GM18508 (cell line): ENCODE results near the gene NAPSA.
"Not testable (repeated sequence)": the region's sequence is repeated elsewhere in the genome, so short reads cannot be mapped to it uniquely, and the experiment has no call there.

Experiments
- ATAC-seq: cut with Tn5 transposase; IDR thresholded peaks from one replicate; pipeline ENCODE4 v1.9.1; 2021; ENCODE audit warnings: moderate number of reproducible peaks; ENCODE audit not compliant: insufficient read depth, unreplicated experiment

Gene NAPSA

DNA sequence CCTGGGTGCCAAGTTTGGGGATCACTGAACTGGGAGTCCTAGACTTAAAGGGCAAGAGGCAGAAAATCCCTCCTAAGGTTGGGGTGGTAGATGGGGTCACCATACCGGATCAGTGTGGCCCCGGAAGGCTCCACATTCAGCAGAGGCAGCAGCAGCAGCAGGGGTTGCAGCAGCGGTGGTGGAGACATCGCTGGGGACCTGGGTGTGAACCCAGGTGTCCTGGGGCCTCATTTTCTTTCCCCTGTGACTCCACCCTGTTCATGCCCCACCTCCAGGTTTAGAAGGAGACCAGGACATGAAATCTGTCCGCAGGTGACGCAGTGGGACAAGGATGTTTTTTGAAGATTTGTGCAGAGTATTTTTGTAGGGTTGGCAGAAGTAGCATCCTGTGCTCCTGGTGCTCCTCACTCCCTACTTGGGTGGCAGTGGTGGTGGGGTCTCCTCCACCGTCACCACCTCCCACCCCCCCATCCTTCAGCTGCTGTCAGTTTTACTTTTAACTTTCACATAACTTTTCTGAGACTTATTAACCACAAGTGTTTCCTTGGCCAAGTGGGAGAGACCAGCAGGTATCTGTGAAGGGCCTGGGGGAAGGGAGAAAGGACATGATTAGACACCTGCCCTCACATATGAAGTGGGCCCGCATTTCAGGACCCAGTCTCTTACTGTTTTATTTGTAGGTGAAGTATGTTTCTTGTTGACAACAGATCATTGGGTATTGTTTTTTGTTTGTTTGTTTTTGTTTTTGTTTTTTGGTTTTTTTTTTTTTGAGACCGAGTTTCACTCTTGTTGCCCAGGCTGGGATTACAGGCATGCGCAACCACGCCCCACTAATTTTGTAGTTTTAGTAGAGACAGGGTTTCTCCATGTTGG, at the start of gene NAPSA:
TSS of gene NAPSA (minus strand) at position 206 of the 873 bp plus-strand sequence. CDS start at position 188, 18 bp downstream.
- ATAC-seq, result no peak

DNA sequence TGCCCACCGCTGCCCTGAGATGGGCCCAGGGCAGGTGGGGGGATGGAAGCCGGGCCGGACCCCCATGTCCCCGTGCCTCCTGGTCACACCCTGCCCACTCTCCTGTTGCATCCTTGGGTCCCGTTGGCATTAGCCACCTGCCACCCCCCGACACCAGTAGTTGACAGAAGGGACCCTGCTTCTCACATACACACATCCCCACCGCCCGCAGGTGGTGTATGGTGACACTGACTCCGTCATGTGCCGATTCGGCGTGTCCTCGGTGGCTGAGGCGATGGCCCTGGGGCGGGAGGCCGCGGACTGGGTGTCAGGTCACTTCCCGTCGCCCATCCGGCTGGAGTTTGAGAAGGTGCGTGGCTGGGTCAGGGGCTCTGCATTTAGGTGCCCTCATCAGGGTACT, 48.1 kb upstream of the NAPSA start:
- no peak for ATAC-seq

GRCh38 chr19:50413096-50413495, 47.7 kb upstream of the NAPSA start:
- ATAC-seq, result no peak

- ATAC-seq, result no peak
These were observed 47.0 kb upstream of the NAPSA start for GRCh38 chr19:50412419-50412818.

DNA sequence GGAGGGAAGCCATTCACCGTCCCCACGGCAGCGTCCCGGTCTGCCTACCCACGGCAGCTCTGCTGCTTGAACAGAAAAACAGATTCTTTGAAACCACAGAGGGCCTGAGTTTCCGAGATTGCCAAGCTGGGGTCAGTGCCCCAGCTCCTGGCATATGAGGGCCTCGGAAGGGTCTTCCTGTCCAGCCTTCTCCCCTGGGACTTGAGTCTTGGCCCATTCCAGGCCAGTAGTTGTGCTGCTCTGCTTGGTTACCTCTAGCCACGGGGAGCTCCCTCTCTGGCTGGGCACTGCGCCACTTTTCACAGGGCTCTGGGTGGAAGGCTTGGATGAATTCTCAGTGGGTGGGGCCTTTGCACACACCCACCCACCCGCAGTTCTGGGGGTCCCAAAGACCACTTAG, 44.7 kb upstream of the NAPSA start:
- ATAC-seq, result no peak

DNA sequence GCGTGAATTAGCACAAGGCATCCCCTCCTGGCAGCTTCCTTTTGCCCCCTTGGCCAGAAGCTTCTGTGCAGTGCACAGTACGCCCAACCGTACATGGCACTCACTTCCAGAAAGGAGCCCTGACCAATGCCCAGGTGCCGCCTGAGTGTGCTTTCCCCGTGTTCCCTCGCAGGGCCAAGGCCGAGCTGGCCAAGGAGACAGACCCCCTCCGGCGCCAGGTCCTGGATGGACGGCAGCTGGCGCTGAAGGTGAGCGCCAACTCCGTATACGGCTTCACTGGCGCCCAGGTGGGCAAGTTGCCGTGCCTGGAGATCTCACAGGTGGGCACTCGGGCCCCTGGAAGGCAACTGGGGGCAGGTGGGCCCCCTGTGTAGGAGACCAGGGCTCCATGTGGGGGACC, 43.9 kb upstream of the NAPSA start:
- ATAC-seq, result no peak

DNA sequence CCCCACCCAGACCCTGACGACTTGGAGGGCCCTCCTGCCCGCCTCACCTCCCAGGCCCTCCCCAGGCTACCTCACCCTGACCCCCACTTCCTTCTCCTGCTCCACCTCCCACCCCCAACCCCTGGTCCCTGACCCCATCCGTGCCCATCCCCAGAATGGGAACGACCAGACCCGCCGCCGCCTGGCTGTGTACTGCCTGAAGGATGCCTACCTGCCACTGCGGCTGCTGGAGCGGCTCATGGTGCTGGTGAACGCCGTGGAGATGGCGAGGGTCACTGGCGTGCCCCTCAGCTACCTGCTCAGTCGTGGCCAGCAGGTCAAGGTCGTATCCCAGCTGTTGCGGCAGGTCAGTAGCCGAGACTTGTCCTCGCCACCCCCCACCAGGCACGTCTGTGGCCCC, 41.4 kb upstream of the NAPSA start:
- ATAC-seq, result no peak

- no peak for ATAC-seq
These were observed 40.8 kb upstream of the NAPSA start for GRCh38 chr19:50406156-50406820.

DNA sequence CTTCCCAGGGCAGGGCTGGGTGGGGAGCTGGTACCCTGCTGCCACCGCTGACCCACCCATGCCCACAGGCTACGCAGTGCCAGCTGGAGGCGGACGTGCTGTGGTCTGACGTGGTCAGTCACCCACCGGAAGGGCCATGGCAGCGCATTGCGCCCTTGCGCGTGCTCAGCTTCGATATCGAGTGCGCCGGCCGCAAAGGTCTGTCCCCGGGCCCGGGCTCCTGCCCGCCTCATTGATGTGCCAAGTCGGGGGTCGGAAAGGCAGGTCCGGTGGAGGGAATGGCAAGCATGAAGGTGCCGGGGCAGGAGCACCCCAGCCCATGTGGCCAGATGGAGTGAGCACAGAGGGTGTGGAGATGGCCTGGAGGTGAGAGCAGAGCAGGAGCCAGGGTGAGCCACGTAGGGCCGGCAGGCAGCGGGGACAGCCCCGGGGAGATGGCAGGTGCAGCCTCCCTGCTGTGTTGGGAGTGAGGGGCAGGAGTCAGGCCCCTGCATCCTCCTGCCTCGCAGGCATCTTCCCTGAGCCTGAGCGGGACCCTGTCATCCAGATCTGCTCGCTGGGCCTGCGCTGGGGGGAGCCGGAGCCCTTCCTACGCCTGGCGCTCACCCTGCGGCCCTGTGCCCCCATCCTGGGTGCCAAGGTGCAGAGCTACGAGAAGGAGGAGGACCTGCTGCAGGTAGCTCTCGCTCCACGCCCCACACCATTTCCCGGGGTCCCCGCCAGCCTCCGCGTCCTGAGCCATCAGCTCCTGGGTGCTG, 37.3 kb upstream of the NAPSA start:
- ATAC-seq, result no peak

DNA sequence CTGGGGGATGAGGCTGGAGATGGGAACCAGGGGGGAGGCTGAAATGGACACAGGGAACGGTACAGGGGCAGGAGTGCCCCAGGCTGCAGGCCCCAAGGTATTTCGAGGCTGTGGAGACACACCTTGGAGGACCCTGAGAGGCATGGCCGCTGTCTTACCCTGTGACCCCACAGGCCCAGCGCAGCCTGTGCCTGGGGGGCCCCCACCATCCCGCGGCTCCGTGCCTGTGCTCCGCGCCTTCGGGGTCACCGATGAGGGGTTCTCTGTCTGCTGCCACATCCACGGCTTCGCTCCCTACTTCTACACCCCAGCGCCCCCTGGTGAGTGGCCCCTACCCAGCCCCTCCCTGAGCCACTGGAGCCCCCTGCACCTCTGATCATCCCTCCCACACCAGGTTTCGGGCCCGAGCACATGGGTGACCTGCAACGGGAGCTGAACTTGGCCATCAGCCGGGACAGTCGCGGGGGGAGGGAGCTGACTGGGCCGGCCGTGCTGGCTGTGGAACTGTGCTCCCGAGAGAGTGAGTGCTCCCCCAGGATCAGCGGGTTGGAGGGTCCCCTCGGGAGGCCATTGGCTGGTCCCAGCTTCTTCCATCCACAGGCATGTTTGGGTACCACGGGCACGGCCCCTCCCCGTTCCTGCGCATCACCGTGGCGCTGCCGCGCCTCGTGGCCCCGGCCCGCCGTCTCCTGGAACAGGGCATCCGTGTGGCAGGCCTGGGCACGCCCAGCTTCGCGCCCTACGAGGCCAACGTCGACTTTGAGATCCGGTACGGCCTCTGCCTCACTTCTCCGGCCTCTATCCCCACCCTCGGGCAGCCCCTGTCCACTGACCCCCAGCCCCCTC, 36.4 kb upstream of the NAPSA start:
- ATAC-seq, result no peak

GRCh38 chr19:50399368-50399745, 33.9 kb upstream of the NAPSA start:
- no peak for ATAC-seq

DNA sequence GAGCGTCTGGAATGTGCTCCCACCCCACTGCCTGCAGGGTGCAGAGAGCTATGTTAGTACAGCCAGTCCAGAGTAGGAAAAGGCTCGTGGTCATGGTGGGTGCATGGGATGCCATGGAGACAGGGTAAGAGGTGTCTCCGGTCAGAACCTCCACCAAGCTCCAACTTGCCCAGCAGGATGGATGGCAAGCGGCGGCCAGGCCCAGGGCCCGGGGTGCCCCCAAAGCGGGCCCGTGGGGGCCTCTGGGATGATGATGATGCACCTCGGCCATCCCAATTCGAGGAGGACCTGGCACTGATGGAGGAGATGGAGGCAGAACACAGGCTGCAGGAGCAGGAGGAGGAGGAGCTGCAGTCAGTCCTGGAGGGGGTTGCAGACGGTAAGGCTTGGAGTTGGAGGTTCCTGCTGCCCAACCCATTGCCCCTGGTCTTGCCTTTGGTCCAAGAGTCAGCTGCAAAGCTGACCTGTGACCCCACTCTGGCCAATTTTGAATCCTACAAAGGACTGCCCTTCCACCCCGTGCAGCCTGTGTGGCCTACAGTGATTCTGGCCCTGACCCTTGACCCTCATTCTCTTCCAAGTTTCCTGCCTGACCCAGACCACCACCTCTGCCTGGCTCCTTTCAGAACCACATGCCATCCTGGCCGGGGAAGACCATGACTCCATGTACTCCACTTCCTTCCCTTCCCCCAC, 33.4 kb upstream of the NAPSA start:
- no peak for ATAC-seq

GRCh38 chr19:50394017-50394416, 28.6 kb upstream of the NAPSA start:
- no peak for ATAC-seq

GRCh38 chr19:50393589-50393988, 28.1 kb upstream of the NAPSA start:
- no peak for ATAC-seq

DNA sequence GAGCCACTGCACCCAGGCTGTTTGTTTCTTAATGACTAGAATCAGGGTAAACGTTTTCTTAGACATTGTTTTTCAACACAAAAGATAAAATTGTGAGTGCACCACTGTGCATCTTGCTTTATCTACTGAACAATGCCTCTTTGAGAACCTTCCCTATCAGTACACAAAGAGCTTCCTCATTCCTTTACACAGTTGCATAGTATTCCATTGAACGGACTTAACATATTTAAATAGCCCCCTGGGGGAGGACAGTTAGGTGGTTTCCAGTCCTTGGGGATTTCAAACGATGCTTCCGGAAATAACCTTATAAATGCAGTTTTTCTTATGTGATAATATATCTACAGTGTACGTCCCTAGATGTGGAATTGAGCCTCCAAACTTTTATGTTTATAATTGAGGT, 27.3 kb upstream of the NAPSA start:
- ATAC-seq, result no peak

GRCh38 chr19:50390952-50391351, 25.5 kb upstream of the NAPSA start:
- ATAC-seq, result not testable (repeated sequence)

DNA sequence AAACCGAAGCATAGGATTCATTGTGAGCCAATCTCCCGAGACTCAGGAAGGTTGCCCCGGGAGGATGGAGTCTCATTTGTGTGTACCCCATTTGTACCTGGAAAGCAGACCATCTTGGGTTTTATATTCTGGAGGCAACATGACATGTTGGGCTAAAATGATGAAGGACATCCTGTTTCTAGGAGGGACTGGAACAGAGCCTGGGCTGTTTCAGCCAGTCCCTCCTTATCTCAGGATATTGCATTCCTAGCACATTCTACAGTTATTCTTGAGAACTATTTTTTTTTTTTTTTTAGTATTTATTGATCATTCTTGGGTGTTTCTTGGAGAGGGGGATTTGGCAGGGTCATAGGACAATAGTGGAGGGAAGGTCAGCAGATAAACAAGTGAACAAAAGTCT, 24.9 kb upstream of the NAPSA start:
- not testable (repeated sequence) for ATAC-seq

DNA sequence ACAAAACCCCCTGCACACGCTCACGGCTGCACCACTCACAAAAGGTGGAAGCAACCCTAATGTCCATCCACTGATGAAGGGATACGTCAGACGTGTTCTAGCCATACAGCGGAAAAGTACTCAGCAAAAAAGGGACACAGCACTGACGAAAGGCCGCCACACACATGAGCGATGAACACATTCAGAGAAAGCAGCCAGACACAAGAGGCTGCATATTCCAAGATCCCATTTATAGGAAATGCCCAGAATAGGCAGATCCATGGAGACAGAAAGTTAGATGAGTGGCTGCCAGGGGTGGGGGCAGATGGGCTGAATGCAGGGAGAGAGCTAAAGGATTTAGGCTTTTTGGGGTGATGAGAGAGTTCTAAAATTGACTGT, 22.4 kb upstream of the NAPSA start:
- ATAC-seq, result no peak

DNA sequence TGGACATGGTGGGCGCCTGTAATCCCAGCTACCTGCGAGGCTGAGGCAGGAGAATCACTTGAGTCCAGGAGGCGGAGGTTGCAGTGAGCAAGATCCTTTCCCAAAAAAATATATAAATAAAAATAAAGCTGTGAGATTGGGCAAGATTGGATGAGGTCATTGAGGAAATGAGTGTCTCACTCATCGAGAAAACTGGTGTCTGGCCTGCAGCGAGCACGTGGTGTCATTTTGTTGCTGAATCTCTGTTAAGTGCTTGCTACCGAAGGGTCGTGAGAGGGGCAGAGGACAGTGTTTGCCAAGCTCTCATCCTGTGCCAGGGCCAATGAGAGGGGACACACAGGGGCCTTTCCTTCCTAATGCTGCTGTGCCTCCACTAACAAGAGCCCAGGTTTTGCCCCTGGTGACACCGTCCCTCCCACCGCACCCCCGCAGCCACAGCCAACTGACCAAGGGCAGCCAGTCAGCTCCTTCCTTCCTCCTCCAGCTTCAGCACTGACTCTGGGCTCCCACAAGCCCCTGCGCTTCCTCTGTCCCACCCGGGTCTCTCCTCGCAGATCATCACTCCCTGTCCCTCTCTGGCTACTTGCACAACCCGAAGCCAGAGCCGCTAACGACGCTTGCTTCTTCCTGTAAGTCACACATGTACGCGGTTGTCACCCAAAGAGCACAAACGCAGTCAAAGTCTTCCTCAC, 21.9 kb upstream of the NAPSA start:
- ATAC-seq, result no peak
